Measurements from ENCODE around the gene MLKL. TPM values are rescaled to one million over a fixed set of nuclear protein-coding genes. Genes with fewer than 3 reads are reported as not detected.

MLKL gene
- total and polyA plus RNA-seq, 2 experiments from 2014 or later, result 0.18 TPM; not detected in 1

DNA sequence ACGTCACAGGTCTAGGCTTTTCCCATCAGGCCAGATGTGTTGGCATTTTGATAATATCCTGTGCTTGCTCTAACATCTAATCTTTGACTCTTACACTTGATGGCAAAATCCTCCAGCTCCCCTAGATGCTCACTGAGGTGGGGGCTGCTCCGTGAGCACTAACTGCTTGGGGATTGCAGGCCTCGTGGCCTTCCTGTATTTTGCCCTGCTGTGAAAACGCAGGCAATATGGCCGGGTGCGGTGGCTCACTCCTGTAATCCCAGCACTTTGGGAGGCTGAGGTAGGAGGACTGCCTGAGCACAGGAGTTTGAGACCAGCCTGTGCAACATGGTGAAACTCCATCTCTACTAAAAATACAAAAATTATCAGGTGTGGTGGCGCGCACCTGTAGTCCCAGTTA lies 9.7 kb upstream of the MLKL start:
- H3K4me1 ChIP-seq (ENCODE audit: low read depth), result no peaks in the 10 kb centered on the region
- no peaks in the 10 kb centered on the region for H3K36me3 ChIP-seq
- no peaks in the 10 kb centered on the region for H3K9me3 ChIP-seq (ENCODE audit: low read depth)
- no peak for DNase-seq (ENCODE audit: low read depth in 1 of 2, low spot score in 1 of 2)
- H3K4me3 ChIP-seq, result no peak overlapping the region
- peaks cover 9% of the 10 kb centered on the region for H3K27me3 ChIP-seq
- H3K27ac ChIP-seq, result no peak overlapping the region
- TF ChIP-seq, protein P1, sequence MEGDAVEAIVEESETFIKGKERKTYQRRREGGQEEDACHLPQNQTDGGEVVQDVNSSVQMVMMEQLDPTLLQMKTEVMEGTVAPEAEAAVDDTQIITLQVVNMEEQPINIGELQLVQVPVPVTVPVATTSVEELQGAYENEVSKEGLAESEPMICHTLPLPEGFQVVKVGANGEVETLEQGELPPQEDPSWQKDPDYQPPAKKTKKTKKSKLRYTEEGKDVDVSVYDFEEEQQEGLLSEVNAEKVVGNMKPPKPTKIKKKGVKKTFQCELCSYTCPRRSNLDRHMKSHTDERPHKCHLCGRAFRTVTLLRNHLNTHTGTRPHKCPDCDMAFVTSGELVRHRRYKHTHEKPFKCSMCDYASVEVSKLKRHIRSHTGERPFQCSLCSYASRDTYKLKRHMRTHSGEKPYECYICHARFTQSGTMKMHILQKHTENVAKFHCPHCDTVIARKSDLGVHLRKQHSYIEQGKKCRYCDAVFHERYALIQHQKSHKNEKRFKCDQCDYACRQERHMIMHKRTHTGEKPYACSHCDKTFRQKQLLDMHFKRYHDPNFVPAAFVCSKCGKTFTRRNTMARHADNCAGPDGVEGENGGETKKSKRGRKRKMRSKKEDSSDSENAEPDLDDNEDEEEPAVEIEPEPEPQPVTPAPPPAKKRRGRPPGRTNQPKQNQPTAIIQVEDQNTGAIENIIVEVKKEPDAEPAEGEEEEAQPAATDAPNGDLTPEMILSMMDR (IDR thresholded peaks at IDR 0.05; ENCODE audit: low read depth, low read length), result no peak

DNA sequence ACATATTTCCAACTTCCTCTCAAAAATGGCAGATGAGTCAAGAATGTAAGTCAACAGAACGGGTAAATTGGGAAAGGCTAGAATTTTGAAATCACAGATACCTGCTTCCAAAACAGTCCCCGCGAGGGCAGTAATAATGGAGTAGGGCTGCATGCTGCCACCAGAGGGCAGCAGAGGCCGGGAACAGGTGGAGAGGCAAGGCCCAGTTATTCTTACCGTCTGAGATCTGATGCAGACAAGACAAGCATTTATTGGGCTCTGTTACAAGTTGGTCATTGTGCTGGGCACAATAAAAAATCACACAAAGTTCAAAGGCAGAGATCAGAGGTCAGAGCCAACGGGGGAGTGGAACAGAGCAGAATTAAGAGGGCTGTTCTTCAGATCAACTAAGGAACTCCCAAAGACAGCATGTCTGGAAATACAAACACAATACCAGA lies 8.8 kb upstream of the MLKL start:
- TF ChIP-seq, protein P1 (IDR thresholded peaks at IDR 0.05; ENCODE audit: low read depth, low read length), result peak; percentile 97
- no peak overlapping the region for H3K27ac ChIP-seq
- H3K4me1 ChIP-seq (ENCODE audit: low read depth), result no peaks in the 10 kb centered on the region
- no peaks in the 10 kb centered on the region for H3K36me3 ChIP-seq
- peaks cover 9% of the 10 kb centered on the region for H3K27me3 ChIP-seq
- peak; percentile 80 to 81 for DNase-seq (ENCODE audit: low read depth in 1 of 2, low spot score in 1 of 2)
- no peak overlapping the region for H3K4me3 ChIP-seq
- no peaks in the 10 kb centered on the region for H3K9me3 ChIP-seq (ENCODE audit: low read depth)

DNA sequence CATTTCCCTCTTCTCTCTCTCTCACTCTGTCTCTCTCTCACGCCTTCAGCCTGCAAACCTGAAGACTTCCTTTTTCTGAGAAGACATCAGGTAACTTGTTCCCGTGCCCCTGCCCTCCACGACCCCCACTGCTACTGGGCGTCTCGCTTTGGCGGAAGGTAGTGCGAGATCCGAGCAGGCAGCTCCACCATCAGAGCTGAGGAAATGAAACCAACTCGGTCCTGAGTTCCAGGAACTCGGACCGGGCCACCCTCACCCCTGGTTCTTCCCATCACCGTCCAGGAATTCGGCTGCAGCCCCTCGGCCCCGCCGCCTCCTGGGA lies 585 bp downstream of the MLKL start:
- TF ChIP-seq, protein P1 (IDR thresholded peaks at IDR 0.05; ENCODE audit: low read depth, low read length), result no peak
- no peaks in the 10 kb centered on the region for H3K36me3 ChIP-seq
- H3K4me3 ChIP-seq, result peak overlapping the region; percentile 25
- no peaks in the 10 kb centered on the region for H3K9me3 ChIP-seq (ENCODE audit: low read depth)
- H3K27ac ChIP-seq, result no peak overlapping the region
- peak in 1 of 2 donors; percentile 19 for DNase-seq (ENCODE audit: low read depth in 1 of 2, low spot score in 1 of 2)
- peaks cover 3% of the 10 kb centered on the region for H3K4me1 ChIP-seq (ENCODE audit: low read depth)
- H3K27me3 ChIP-seq, result peaks cover 41% of the 10 kb centered on the region

DNA sequence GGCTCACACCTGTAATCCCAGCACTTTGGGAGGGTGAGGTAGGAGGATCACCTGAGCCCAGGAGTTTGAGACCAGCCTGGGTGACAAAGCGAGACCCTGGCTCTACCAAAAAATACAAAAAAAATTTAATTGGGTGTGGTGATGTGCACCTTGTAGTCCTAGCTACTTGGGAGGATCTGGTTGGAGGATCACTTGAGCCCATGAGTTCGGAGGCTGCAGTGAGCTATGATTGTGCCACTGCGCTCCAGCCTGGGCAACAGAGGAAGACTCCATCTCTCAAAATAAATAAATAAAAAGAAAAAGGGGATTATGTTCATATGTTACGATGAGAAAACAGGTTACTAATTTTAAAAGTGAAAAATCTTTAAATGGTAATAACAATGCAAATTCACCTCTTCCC lies 996 bp downstream of the MLKL start:
- H3K27me3 ChIP-seq, result peaks cover 41% of the 10 kb centered on the region
- H3K4me1 ChIP-seq (ENCODE audit: low read depth), result peaks cover 3% of the 10 kb centered on the region
- DNase-seq (ENCODE audit: low read depth in 1 of 2, low spot score in 1 of 2), result no peak
- TF ChIP-seq, protein P1 (IDR thresholded peaks at IDR 0.05; ENCODE audit: low read depth, low read length), result no peak
- no peak overlapping the region for H3K27ac ChIP-seq
- no peaks in the 10 kb centered on the region for H3K9me3 ChIP-seq (ENCODE audit: low read depth)
- no peaks in the 10 kb centered on the region for H3K36me3 ChIP-seq
- no peak overlapping the region for H3K4me3 ChIP-seq

DNA sequence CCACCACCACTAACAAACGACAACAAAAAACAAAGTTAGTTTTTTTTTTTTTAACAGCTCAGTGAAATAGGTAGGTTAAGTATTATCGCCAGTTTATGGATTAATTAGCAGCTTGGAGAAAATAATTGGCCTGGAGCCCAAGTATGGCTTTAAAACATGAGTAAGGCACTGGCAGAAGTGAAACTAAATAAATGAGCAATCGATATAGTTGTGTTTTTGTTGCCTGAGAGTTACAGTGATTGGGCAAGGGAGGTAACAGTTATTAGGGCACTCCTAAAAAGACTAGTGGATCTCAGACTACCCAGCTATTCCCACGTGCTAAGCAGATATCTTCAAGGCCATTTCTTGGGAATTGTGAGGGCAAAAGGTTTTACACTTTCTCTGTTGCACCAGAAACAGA lies 2.4 kb downstream of the MLKL start:
- H3K27me3 ChIP-seq, result peaks cover 41% of the 10 kb centered on the region
- H3K4me1 ChIP-seq (ENCODE audit: low read depth), result peaks cover 3% of the 10 kb centered on the region
- no peak for DNase-seq (ENCODE audit: low read depth in 1 of 2, low spot score in 1 of 2)
- no peaks in the 10 kb centered on the region for H3K9me3 ChIP-seq (ENCODE audit: low read depth)
- no peak overlapping the region for H3K4me3 ChIP-seq
- no peaks in the 10 kb centered on the region for H3K36me3 ChIP-seq
- TF ChIP-seq, protein P1 (IDR thresholded peaks at IDR 0.05; ENCODE audit: low read depth, low read length), result no peak
- H3K27ac ChIP-seq, result no peak overlapping the region
